ENCODE data around the gene L2HGDH. TPM values are rescaled to one million over a fixed set of nuclear protein-coding genes. Genes with fewer than 3 reads are reported as not detected.
"Not testable (repeated sequence)": the region's sequence is repeated elsewhere in the genome, so short reads cannot be mapped to it uniquely, and the experiment has no call there.

Gene L2HGDH
- total RNA-seq, 4 donors from 2014 or later, result 8.9 to 18.2 (median 11.6) TPM

DNA sequence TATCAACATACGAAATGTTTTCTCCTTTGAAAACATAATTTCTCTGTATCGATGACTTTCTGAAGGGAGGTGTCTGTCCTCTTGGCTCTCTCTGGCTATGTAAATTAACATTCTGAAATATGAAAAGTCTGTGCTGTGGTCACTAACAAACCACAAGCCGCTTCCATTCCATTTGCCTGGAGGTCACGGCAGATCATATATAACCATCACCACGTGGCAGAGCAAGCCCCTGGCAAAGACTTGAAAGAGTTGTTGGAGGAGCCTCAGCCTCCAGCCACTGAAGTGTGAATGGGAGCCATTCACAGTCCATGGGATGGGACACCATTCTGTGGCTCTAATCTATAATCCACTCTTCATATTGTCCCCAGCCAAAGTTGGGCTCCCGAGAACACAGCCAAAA is 45.1 kb upstream of the L2HGDH start:
- no peak for TF ChIP-seq POLR2A (IDR thresholded peaks at IDR 0.05)
- TF ChIP-seq, protein P1, sequence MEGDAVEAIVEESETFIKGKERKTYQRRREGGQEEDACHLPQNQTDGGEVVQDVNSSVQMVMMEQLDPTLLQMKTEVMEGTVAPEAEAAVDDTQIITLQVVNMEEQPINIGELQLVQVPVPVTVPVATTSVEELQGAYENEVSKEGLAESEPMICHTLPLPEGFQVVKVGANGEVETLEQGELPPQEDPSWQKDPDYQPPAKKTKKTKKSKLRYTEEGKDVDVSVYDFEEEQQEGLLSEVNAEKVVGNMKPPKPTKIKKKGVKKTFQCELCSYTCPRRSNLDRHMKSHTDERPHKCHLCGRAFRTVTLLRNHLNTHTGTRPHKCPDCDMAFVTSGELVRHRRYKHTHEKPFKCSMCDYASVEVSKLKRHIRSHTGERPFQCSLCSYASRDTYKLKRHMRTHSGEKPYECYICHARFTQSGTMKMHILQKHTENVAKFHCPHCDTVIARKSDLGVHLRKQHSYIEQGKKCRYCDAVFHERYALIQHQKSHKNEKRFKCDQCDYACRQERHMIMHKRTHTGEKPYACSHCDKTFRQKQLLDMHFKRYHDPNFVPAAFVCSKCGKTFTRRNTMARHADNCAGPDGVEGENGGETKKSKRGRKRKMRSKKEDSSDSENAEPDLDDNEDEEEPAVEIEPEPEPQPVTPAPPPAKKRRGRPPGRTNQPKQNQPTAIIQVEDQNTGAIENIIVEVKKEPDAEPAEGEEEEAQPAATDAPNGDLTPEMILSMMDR (IDR thresholded peaks at IDR 0.05), result no peak
- intact Hi-C loops (cut with DNase I; ENCODE audit: low total_unique reads), result no loop called here
- no peak overlapping the region for H3K4me3 ChIP-seq (ENCODE audit: low read depth, poor library complexity, severe bottlenecking)
- 55 to 57% methylated on average over 6 of the region's 6 CpGs for WGBS, 2 donors
- no peak for DNase-seq (ENCODE audit: low spot score in 2 of 2)

DNA sequence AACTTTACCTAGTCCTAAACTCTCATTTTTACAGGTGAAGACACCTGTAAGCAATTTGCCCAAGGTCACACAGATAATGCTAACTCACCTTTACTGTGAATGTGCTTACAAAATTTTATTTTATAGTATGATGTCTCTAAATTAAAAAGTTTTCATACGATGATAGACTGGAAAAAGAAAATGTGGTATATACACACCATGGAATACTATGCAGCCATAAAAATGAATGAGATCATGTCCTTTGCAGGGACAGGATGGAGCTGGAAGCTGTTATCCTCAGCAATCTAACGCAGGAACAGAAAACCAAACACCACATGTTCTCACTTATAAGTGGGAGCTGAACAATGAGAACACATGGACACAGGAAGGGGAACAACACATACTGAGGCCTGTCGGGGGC is 44.3 kb upstream of the L2HGDH start:
- DNase-seq (ENCODE audit: low spot score in 2 of 2); H3K4me3 ChIP-seq (ENCODE audit: low read depth, poor library complexity, severe bottlenecking); intact Hi-C loops (cut with DNase I; ENCODE audit: low total_unique reads): not testable (repeated sequence)
- WGBS, 2 donors, result 72 to 84% methylated on average over 3 of the region's 3 CpGs

DNA sequence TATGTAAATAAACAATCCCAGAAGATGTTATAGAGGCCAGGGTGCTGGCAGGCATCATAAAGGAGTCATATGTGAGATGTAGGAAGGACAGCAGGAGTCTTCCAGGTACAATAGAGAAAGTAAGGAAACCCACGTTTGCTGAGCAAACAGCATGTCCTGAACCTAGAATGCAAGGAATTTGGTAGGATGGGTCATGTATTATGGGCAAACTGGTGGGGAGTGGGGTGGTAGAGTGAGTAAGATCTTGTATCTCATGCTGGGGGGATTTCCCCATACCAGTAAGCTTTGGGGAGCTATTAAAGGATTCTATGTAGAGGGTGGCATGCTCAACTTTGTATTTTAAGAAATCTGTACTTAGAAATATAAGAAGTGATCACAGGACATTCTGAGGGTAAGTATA is 43.7 kb upstream of the L2HGDH start:
- no peak for DNase-seq (ENCODE audit: low spot score in 2 of 2)
- 93 to 97% methylated on average over 1 of the region's 1 CpG for WGBS, 2 donors

DNA sequence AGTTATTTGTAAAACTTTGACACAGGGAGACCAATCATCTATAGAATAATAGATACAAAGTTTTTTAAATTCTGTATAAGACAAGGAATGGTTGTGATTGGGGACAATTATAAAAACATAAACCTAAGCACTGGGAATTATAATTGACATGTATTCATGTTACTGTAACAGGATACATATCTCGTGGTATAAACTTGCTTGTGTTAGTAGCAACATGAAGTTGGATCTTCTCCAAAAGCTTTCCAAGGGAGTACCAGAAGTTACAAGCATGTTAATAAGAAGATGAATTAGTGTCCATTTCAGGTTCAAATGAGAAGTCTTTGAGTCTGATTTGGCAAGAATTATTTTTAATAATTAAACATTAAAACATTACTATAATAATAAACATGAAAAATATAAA is 42.5 kb upstream of the L2HGDH start:
- TF ChIP-seq POLR2A (IDR thresholded peaks at IDR 0.05), result no peak
- TF ChIP-seq, protein P1 (IDR thresholded peaks at IDR 0.05), result no peak
- intact Hi-C loops (cut with DNase I; ENCODE audit: low total_unique reads), result no loop called here
- no peak for DNase-seq (ENCODE audit: low spot score in 2 of 2)
- WGBS, 2 donors, result 0 to 2% methylated on average over 1 of the region's 1 CpG
- no peak overlapping the region for H3K4me3 ChIP-seq (ENCODE audit: low read depth, poor library complexity, severe bottlenecking)

More for the DNA sequence above, 43.7 kb upstream of the L2HGDH start:
- no peak overlapping the region for H3K4me3 ChIP-seq (ENCODE audit: low read depth, poor library complexity, severe bottlenecking)
- intact Hi-C loops (cut with DNase I; ENCODE audit: low total_unique reads), result no loop called here
- TF ChIP-seq, protein P1 (IDR thresholded peaks at IDR 0.05), result no peak
- TF ChIP-seq POLR2A (IDR thresholded peaks at IDR 0.05), result no peak

DNA sequence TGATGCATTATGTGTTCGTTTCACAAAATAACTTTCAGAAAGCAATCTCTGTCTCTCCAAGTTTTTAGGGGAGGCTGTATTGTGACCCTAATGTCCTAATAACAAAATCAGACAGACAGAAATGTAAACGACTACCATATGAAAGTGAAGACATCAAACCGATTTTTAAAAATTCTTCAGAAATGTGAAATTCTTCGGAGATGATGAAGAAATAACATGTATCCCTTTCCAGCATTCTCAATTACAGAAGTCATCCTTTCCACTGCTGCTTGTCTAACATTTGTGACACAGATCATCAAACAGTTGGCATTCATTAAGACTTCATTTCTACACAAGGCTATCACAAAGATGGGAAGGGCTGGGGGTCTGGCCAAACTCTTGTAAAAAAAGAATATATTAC is 41.1 kb upstream of the L2HGDH start:
- WGBS, 2 donors, result 58 to 70% methylated on average over 4 of the region's 4 CpGs
- TF ChIP-seq, protein P1 (IDR thresholded peaks at IDR 0.05), result no peak
- no peak for TF ChIP-seq POLR2A (IDR thresholded peaks at IDR 0.05)
- intact Hi-C loops (cut with DNase I; ENCODE audit: low total_unique reads), result no loop called here
- no peak overlapping the region for H3K4me3 ChIP-seq (ENCODE audit: low read depth, poor library complexity, severe bottlenecking)
- DNase-seq (ENCODE audit: low spot score in 2 of 2), result no peak

DNA sequence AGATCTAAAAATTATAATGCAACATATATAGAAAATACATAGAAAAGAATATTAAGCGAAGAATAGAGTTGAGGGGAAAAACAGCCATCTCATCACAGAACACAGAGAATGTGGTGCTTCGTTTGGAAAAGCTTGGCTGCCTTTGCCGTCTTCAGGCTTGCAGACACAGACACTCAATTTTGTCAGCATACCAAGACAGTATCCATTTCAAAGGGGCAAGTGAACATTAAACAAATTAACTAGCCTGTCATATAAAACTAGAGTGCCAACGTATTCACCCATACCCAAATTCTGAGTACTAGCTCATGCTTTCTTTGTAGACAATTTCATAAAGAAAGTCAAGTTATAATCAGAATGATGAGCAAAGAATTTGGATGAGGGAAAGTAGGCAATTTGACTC is 40.6 kb upstream of the L2HGDH start:
- WGBS, 2 donors, result 58 to 69% methylated on average over 4 of the region's 4 CpGs
- no peak overlapping the region for H3K4me3 ChIP-seq (ENCODE audit: low read depth, poor library complexity, severe bottlenecking)
- TF ChIP-seq, protein P1 (IDR thresholded peaks at IDR 0.05), result no peak
- TF ChIP-seq POLR2A (IDR thresholded peaks at IDR 0.05), result no peak
- intact Hi-C loops (cut with DNase I; ENCODE audit: low total_unique reads), result no loop called here
- no peak for DNase-seq (ENCODE audit: low spot score in 2 of 2)
